H1 (cell line): ENCODE data around the gene MYL5. TPM values are rescaled to one million over a fixed set of nuclear protein-coding genes. Genes with fewer than 3 reads are reported as not detected.
A peak's percentile ranks its signal among the peaks of the same experiment; 100 is the strongest.

Experiments used
- RAD21 ChIP-seq, 2 experiments: IDR thresholded peaks in 1 of 2; conservative IDR thresholded peaks in 1 of 2; 2 replicates each; pipeline ENCODE4 v1.6.1; 2011; ENCODE audit warnings: low read depth in 2 of 2, low read length in 2 of 2, improper control_type of control experiment in 1 of 2, inconsistent platforms in 1 of 2, mild to moderate bottlenecking in 1 of 2, moderate library complexity in 1 of 2
- TEAD4 ChIP-seq: IDR thresholded peaks from 2 replicates; pipeline ENCODE4 v1.6.1; 2012; ENCODE audit warnings: low read depth, low read length, inconsistent platforms, mixed read lengths
- YY1 ChIP-seq: IDR thresholded peaks from 2 replicates; pipeline ENCODE4 v1.6.1; 2011; ENCODE audit warnings: low read depth, mild to moderate bottlenecking, low read length
- polyA plus RNA-seq, 7 experiments: library from polyadenylated mRNA; depleted of rRNA in 3 of 7; stranded (reverse) in 5 of 7; unstranded in 2 of 7; fragments of >200 nt in 5 of 7; fragments of 200-250 nt in 2 of 7; gene quantifications; 1 replicate in 5 of 7; 2 replicates in 1 of 7; 4 replicates in 1 of 7; pipeline versions ENCODE4 v1.2.1 to v1.2.3, GENCODE V29; 2011 to 2013; ENCODE audit warnings: missing spikeins in 2 of 7, mixed read lengths in 2 of 7
- total RNA-seq: library from RNA; stranded (reverse); fragmentation: NEBNext Ultra II Directional; extraction: Animal tissue kit (Norgen Biotek cat#: 25700); gene quantifications from 2 replicates; pipeline ENCODE4 v1.2.1, GENCODE V29; 2021

The MYL5 gene
- total and polyA plus RNA-seq, 2 of the 8 experiments (the other 6 are each of a cell fraction or from before 2014, with no cell fraction given), result 5.7 to 6.8 TPM

GRCh38 chr4:624705-625590 is 49.4 kb upstream of the MYL5 start, which contains the start of gene PDE6B (continued):
- TF ChIP-seq YY1, result no peak
- no peak for TF ChIP-seq TEAD4
- TF ChIP-seq RAD21 (IDR thresholded peaks at IDR 0.05 in 1 of 2, conservative IDR thresholded peaks at IDR 0.05 in 1 of 2; ENCODE audit: low read depth in 2 of 2, low read length in 2 of 2), result peak; percentile 55 to 62
